ENCODE measurements around the gene NINJ2.

NINJ2 gene

DNA sequence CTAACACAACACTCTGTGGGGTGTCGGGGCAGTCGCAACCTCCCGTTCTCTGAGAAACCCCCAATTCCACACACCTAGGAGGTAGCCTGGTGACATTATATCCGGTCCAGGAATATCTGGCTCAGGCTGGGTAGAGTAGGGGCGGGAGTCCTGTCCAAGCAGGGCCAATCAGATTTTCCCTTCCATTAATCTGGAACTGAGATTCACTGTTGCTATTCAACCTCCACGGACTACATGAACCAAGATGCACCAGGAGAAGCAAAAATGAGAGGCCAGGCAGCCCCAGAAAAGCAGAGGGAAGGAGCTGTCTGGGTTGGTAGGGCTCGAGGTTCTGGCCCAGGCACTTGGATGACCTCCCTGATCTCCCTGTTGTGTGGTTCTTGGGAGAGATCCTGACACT is 51.0 kb downstream of the NINJ2 start:
- DNase-seq = no peak

DNA sequence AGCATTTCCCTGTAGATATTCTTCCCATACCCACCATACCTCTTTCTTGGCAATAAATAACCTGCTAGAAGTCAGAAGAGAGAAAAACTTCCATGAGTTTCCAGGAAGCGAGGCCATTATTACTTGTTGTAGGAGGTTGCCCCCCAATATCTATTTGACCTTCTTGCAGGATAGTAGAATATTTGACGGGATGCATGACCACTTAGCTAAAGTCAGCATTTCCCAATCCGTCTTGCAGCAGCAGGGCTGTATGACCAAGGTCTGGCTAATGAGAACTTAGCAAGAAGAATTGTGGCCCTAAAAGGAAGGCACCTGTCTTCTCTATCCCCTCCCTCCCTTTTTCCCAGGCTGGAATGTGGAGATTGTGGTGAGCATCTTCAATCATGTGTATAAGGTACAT is 51.5 kb downstream of the NINJ2 start:
- no peak for DNase-seq

GRCh38 chr12:608921-609320 is 54.3 kb downstream of the NINJ2 start:
- no peak for DNase-seq

GRCh38 chr12:608413-608812 is 54.8 kb downstream of the NINJ2 start:
- DNase-seq = no peak

DNA sequence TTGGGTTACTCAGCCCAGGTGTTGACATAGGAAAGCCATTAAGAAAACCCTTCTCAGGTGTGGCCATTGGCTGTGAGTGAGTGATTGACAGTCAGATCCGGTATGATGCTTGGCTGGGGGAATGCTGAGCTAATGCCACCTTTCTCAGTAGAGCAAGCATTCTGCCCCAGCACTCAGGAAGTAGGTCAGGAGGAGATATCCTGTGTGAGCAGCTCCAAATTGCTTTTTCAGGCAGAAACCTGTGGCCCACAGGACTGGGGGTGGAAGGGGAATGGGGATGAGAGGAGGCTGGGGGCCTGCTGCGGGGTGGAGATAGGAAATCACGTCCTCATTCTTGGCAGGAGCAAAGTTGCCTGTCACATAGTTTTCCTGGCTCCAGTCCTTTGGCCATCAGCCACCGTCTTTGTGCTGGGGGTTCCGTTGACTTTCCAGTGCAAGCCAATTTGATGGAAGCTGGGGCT is 55.7 kb downstream of the NINJ2 start:
- no peak for DNase-seq

DNA sequence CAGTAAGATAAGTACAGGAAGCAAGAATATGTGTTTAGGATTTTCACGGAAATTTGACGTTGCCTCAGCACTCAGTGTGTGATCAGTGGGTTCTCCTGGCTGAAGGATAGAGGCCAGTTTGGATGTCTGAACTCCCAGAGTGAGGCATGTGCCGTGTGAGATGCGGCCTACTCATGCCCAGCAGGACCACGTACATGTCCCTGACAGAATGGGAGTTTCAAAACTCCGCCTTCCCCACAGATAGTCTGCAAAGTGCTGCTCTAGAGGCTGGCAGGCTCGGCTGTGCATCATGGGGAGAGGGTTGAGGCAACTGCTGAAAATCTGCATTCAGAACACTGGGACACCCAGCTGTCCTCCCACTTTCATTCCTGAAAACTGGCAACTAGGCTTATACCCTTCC is 58.3 kb downstream of the NINJ2 start:
- no peak for DNase-seq

GRCh38 chr12:602700-603068 is 60.6 kb downstream of the NINJ2 start:
- no peak for DNase-seq

GRCh38 chr12:601976-602699 is 61.1 kb downstream of the NINJ2 start:
- no peak for DNase-seq

DNA sequence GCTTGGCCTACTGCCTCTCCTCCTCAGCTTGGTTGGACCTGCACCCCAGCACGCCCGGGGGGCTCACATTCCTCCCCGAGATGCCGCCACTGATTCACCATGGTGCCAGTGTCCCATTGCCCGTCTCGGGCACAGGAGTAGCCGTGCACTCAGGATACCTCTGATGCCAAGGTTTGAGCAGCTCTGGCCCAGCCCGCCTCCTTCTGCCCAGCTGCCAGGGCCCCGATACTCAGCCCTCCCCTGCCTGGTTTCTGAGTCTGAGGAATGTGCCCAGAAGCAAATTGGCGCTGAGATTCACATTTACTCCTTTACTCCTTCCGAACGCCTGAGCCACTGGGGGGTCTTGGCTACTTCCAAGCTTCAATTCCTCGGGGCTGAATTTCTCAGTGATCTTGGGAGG is 63.5 kb downstream of the NINJ2 start:
- no peak for DNase-seq

- no peak for DNase-seq
Measured at GRCh38 chr12:597926-598568, 65.2 kb downstream of the NINJ2 start.

DNA sequence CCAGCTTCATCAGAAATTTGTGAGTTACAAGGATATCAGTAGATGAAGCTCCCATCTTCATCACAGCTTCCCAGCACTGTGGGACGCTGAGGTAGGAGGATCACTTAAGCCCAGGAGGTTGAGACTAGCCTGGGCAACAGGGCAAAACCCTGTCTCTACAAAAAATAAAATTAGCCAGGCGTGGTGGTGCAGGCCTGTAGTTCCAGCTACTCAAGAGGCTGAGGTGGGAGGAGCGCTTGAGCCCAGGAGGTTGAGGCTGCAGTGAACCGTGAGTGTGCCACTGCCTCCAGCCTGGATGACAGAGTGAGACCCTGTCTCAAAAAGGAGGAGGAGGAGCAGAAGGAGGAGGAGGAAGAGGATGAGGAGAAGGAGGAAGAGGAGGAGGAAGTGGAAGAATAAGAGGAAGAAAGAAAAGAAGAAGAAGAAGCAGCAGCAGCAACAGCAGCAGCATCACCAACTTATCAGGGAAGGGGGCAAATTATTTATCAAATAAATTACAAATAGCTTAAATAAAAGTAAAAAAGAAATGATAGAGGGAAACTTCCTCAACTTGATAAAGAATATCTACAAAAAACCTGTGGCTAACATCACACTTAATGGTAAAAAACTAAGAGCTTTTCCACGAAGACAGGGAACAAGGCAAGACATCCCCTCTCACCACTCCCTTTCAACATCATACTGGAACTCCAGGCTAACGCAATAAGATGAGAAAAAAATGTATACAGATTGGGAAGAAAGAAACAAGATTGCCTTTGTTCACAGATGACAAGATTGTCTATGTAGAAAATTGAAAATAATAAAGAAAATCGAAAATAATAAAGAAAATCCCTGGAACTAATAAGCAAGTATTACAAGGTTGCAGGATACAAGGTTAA is 69.6 kb downstream of the NINJ2 start:
- DNase-seq = no peak

- DNase-seq = no peak
Measured at GRCh38 chr12:592024-592505, 71.2 kb downstream of the NINJ2 start.

DNA sequence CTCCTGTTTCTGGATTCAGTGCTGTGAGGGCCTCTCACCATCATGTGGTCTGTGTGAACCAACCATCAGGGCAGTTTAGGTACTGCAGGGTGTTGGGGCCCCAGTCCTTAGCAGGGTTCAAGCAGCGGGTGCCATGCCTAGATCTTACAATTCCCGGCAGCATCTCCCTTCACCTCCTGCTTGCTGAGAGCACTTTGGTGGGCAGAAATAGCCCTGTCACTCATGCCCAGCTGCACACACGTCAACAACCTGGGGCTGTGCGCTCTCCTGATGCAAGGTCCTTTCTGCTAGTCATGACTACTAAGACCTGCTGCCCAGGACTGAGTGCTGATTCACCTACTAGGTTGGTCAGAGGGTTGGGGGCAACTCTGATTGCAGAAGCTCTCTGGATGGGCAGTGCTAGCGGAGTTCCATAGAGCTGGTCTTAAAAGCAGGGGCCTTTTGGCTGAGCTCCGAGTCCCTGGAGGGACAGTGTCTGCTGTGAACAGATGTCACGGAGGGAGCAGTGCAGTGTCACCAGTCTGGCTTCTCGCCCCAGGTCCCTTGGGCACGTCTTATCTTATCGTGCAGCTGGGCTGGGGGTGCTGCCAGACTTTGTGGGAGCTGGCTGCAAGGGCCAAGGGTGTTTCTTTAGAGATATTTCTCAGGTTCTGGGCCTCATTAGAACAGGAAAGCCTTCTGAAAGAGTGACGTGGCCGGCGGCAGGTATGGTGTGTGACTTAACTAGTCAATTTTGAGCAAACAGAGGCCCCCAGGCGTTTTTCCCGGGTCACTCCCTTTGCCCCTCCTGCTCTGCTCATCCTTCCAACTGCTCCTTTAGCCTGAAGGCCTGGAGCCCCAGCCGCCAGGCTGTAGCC is 71.8 kb downstream of the NINJ2 start:
- peak; percentile 94 for DNase-seq

DNA sequence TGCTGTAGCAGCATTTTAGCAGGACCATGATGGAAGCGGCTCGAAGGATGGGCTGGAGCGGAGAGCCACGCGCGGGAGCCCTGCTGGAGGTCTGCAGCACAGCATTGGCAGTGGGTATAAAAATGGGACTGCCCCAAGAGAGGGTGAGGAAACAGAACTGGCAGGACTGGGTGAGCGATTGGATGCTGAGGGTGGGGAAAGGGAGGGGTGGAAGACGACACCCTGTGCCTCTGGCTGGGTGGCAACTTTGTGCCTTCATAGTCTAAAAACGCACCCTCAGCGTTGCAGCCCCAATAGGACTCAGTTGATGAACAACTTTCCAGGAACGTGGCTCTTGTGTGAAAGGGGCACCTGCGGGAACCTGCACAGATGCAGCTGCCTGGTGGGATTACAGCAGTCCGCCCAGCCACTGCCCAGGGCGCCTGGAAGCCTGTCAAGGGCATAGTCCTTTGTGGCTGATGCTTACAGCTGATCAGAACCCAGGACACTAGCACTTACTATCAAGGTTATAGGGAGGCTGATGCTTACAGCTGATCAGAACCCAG is 73.0 kb downstream of the NINJ2 start:
- no peak for DNase-seq

DNA sequence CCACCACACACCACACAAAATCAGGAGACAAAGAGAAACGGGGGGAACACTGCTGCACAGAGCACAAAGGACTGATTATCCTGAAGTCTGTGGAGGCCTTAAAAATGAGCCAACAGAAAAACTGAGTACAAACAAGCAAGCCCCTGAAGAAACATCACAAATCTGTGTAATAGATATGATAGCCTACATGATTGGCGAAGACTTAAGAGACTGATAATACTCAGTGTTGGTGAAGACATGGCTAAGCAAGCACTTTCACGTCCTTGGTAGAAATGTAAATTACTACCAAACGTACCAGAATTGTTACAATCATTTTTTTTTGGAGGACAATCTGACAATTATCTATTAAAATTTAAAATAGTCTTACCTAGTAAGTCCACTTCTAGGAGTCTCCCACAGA is 74.6 kb downstream of the NINJ2 start:
- no peak for DNase-seq

GRCh38 chr12:588024-588322 is 75.3 kb downstream of the NINJ2 start:
- DNase-seq = no peak

DNA sequence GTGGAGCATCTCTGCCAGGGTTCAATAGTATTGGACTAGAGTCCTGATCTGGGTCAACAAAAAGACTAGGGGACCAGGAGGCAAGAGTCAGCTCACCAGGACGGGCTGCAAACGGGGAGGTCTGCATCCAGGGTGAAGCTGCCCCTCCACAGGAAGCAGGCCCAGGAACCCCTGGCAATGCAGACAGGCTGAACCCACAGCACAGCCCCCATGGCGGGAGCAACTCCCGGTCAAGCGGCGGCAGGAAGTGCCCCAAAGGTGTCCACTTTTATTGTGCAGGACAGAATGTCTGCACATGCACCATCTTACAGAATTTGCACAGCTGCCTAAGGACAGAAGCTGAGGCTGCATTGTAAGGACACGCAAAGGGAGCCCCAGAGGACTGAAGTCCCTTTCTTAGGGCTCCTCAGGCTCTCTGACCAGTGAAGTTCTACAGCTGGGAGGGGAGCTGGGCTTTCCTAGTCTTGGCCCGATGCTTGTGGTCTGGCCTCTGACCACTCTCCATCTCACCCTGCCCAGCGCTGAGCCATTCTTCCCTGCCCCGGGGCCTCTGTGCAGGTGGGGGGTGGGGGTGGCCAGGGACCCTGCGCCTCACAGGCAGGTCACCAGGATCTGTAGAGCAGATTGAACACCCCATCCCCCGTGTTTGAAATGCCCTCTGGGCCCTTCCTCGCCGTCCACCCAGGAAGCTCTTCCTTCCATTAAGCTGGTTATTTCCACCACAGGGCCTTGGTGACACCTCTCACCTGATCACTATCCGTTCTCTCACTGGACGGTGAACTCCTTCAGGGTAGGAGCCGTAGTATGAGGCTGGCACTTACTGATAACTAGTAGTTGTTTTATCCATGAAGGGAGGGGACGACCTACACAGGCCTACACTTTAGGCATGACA is 75.9 kb downstream of the NINJ2 start:
- no peak for DNase-seq

GRCh38 chr12:586318-587071 is 76.8 kb downstream of the NINJ2 start:
- no peak for DNase-seq

- no peak for DNase-seq
Measured at GRCh38 chr12:585062-586061, 77.9 kb downstream of the NINJ2 start.
